Psoas muscle (tissue), 8 donors: ENCODE results near the gene HOXC6. TPM values are rescaled to one million over a fixed set of nuclear protein-coding genes. Genes with fewer than 3 reads are reported as not detected.

Experiments
- ATAC-seq, 4 donors: fragments of 200-7000 bp; cut with Tn5 transposase; one replicate each; pipeline ENCODE4 v1.9.1; 2020; ENCODE audit warnings: moderate library complexity in 3 of 4, mild to moderate bottlenecking in 2 of 4
- DNase-seq, 2 donors: peaks; one replicate each; pipeline ENCODE4 v3.0.0-alpha.2; 2020
- H3K27ac ChIP-seq: fragments of 200-600 bp; one replicate; pipeline ENCODE4 v1.8.0; 2022
- H3K27me3 ChIP-seq, 3 donors: fragments of 200-600 bp in 1 of 3; one replicate each; pipeline versions ENCODE4 v1.6.1 to v1.8.0; 2013 to 2022; ENCODE audit warnings: low read length in 2 of 3, mild to moderate bottlenecking in 2 of 3, moderate library complexity in 1 of 3; ENCODE audit not compliant: insufficient read depth in 3 of 3
- H3K36me3 ChIP-seq, 2 donors: fragments of 200-600 bp in 1 of 2; one replicate each; pipeline versions ENCODE4 v1.6.1 to v1.8.0; 2013 to 2022; ENCODE audit warnings: low read depth in 1 of 2, mild to moderate bottlenecking in 1 of 2, moderate library complexity in 1 of 2; ENCODE audit not compliant: insufficient read depth in 1 of 2
- H3K4me1 ChIP-seq: fragments of 200-600 bp; one replicate; pipeline ENCODE4 v1.8.0; 2022
- H3K4me3 ChIP-seq: fragments of 200-600 bp; one replicate; pipeline ENCODE4 v1.8.0; 2022; ENCODE audit warnings: mild to moderate bottlenecking
- H3K9me3 ChIP-seq: fragments of 200-600 bp; one replicate; pipeline ENCODE4 v1.8.0; 2022
- WGBS, 3 donors: extraction: QIAGEN DNeasy Blood & Tissue Kit; methylation state at CpG; one replicate each; pipeline versions ENCODE4 v1.1.6 to v1.1.7; 2013; 5-methylcytosine and 5-hydroxymethylcytosine counted together
- intact Hi-C, 2 donors: fragments of 100-400 bp; cut with DNase I; formaldehyde crosslinking; loops; one replicate each; pipeline versions ENCODE4 v1.11.0 to v1.14.2; 2022
- polyA plus RNA-seq, 3 donors: library from polyadenylated mRNA; stranded (reverse); fragments of 200-250 nt; gene quantifications; one replicate each; pipeline ENCODE4 v1.2.3, GENCODE V29; 2013
- total RNA-seq, 4 donors: library from RNA; stranded (reverse); fragmentation: NEBNext Ultra II Directional in 2 of 4; extraction: Animal tissue kit (Norgen Biotek cat#: 25700) in 2 of 4; gene quantifications; one replicate each; pipeline versions ENCODE4 v1.2.1 to v1.2.4, GENCODE V29; 2021 to 2023
- TF ChIP-seq, protein P1 (sequence below): fragments of 200-600 bp; IDR thresholded peaks from one replicate; pipeline ENCODE4 v1.8.0; 2022; ENCODE audit warnings: antibody characterized with exemption
- donor health status: healthy with polysubstance abuse.
- donor health status: DM: no; HTN: no; CAD: no; lungs with moderate emphysema.
- donor health status: Bipolar disorder and iron deficiency.
- donor health status: healthy.
- donor health status: DM: yes; HTN: yes; CAD: no.
- donor health status: DM: no; HTN: no; CAD: no.
- donor health status: DM: no; HTN: no; CAD: no.
- donor health status: DM: yes; HTN: yes; CAD: no.

Gene HOXC6
- total and polyA plus RNA-seq, 7 donors, result 2.2 to 23.6 (median 7.6) TPM

DNA sequence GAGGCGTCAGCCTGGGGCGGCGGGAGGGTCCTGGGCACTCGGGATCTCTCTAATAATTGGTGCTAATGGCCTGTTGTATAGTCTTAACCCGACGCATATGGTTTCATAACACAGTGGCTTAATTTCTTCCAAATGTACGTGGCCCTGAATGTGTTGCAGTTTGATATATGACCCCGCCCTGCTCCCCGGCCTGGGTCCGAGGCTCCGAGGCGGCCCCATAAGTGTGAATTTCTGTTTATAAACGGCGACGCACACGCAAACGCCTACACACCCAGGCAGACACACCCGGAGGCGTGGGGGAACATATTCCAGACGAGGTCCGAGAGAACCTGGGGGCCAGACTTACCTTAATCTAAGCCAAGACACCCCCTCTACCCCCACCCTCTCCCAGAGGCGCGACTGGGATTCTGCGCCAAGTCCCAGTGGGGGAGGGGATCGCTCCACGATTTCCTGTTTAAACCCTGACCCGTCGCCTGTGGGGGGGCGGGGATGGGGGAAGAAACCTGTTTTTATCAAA lies 9.7 kb upstream of the HOXC6 start:
- intact Hi-C loops, result no loop called here
- TF ChIP-seq, protein P1, sequence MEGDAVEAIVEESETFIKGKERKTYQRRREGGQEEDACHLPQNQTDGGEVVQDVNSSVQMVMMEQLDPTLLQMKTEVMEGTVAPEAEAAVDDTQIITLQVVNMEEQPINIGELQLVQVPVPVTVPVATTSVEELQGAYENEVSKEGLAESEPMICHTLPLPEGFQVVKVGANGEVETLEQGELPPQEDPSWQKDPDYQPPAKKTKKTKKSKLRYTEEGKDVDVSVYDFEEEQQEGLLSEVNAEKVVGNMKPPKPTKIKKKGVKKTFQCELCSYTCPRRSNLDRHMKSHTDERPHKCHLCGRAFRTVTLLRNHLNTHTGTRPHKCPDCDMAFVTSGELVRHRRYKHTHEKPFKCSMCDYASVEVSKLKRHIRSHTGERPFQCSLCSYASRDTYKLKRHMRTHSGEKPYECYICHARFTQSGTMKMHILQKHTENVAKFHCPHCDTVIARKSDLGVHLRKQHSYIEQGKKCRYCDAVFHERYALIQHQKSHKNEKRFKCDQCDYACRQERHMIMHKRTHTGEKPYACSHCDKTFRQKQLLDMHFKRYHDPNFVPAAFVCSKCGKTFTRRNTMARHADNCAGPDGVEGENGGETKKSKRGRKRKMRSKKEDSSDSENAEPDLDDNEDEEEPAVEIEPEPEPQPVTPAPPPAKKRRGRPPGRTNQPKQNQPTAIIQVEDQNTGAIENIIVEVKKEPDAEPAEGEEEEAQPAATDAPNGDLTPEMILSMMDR, result no peak
- 4 to 5% (median 5%) methylated on average over 29 of the region's 29 CpGs for WGBS, 3 donors
- Histone ChIP-seq H3K27me3 (peaks cover 0 to 9% (median 1%) of the 10 kb centered on the region in 3 donors), H3K4me3 (peak overlapping the region; percentile 77), H3K27ac (peak overlapping the region; percentile 99), H3K9me3 (no peaks in the 10 kb centered on the region), H3K36me3 (no peaks in the 10 kb centered on the region), H3K4me1 (peaks cover 52% of the 10 kb centered on the region)
- DNase-seq, result peak; percentile 70 to 86
- ATAC-seq, result peak; percentile 6 to 18 (median 10)

DNA sequence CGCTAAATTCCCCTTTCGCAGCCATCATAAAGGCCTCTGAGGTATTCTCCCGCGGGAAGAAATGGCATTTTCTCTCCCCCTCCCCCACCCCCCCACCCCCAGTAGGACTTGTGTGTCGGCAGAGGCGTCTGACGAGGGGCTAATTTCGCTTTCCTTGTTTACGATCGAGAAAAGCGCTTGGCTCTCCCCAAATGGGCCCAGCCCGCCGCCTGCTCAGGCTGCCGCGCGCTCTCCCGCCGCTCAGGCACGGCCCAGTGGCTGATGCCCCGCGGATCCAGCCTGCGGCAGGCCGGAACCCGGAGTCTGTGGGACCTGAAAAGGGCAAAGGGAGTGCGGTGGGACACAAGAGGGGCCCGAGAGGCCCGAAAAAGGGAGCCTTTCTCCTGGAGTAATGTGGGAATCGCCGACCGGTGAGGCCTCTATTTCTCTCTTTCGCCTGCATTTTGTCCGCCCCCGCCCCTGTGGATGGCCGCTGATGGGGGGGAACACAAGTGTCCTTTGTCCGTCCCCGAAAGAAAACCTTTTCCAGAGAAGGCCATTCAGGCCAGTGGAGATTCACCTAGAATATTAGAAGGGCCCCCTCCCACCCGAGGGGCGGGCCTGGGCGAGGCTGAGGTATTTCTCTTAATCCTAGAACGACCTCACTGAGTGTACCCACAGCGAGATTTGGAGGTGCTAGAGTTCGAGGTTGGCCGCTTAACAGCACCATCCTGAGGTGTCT lies 9.0 kb upstream of the HOXC6 start:
- TF ChIP-seq, protein P1, result no peak
- intact Hi-C loops, result no loop called here
- DNase-seq (peak in 1 of 2 donors; percentile 63), ATAC-seq (peak in 2 of 4 donors; percentile 10 to 15)
- Histone ChIP-seq H3K36me3 (no peaks in the 10 kb centered on the region), H3K4me3 (peak overlapping the region; percentile 77), H3K27ac (peak overlapping the region; percentile 99), H3K9me3 (no peaks in the 10 kb centered on the region), H3K27me3 (peaks cover 0 to 9% (median 1%) of the 10 kb centered on the region in 3 donors), H3K4me1 (peaks cover 59% of the 10 kb centered on the region)
- 6 to 8% (median 7%) methylated on average over 34 to 43 of the region's 43 CpGs for WGBS, 3 donors

DNA sequence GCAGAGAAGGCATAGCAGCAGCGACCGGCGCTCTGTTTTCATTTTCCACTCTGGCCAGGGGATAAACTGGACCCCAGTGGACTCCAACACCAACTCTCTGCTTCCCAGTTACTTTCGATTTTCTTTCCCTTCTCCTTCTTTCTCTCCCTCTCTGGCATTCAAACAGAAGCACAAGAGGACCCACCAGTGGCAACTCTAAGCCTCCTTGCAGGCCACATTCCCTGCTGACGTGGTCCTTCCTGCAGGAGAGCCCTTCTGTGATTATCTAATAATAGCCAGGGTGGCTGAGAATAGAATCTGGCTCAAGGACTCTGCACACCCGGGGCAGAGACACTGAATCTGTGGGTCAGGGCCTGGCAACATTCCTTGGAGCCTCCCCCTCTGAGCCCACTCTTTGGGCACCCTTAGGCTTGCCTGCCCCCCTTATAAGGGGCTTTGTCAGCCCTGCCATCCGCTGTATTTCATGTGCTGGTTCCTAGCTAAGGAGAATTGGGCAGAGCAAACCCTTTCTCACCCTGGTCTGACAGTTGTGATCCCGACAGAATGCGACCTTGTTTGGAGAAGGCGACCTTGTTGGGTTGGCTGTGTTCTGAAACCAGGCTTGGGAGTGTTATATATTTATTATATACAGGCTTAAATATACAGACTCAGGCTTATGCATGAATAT lies 8.2 kb upstream of the HOXC6 start:
- DNase-seq (peak in 1 of 2 donors; percentile 74), ATAC-seq (peak; percentile 67 to 76 (median 70))
- peak overlapping the region; percentile 77 for H3K4me3 ChIP-seq
- WGBS, 3 donors, result 4 to 6% (median 4%) methylated on average over 10 of the region's 10 CpGs
- H3K27ac ChIP-seq, result peak overlapping the region; percentile 99
- peaks cover 59% of the 10 kb centered on the region for H3K4me1 ChIP-seq
- no peaks in the 10 kb centered on the region for H3K9me3 ChIP-seq
- peaks cover 0 to 6% (median 1%) of the 10 kb centered on the region in 3 donors for H3K27me3 ChIP-seq
- intact Hi-C loops, result loop anchor here (1.0 to 2.0 kb wide), 3 partner anchors 13 to 44 kb away; no protein-coding TSS in a partner anchor
- no peaks in the 10 kb centered on the region for H3K36me3 ChIP-seq
- TF ChIP-seq, protein P1, result no peak

DNA sequence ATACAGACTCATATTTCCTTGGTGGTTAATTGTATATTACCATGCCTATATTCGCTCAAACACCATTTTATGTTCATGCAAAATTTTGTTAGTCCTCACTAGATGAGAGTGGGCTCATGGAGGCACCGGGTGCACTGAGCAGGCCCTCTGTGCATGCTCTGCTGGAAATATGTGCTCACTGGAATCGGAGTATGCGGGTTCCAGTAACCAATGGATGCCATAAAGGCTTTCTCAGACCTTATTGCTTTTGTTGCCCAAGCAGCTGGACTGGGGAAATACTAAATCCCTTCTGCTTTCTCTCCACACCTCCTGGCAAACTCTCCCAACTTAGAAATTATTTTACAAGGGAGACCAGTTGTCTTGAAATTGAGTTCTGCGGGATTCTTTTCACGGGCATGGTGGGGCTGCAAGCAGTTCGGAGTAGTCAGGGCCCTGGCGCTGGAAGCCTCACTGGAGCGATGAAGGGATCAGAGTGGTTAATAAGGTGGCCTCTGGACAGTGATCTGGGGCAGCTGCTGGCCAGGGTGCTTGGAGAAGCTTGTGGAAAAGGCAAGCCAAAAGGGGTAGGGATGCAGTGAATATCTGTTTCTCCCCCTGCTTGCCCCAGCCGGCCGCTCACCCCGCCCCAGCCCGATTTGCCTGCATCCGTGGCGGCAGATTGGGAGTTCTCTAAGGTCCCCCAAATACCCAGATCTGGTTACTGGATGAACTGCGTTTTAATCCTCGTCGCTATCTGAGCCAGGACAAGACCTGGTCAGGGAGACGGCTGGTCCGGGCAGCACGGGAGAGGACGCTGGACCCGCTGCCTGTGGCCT lies 7.4 kb upstream of the HOXC6 start:
- Histone ChIP-seq H3K36me3 (no peaks in the 10 kb centered on the region), H3K9me3 (no peaks in the 10 kb centered on the region), H3K4me1 (peaks cover 58% of the 10 kb centered on the region), H3K27ac (peak overlapping the region; percentile 99), H3K27me3 (peaks cover 0 to under 1% (median 0%) of the 10 kb centered on the region in 3 donors), H3K4me3 (peak overlapping the region; percentile 77)
- TF ChIP-seq, protein P1, result no peak
- DNase-seq (peak in 1 of 2 donors; percentile 56), ATAC-seq (no peak)
- intact Hi-C loops, result loop anchor here (1.0 to 2.0 kb wide), 3 partner anchors 14 to 44 kb away; no protein-coding TSS in a partner anchor
- WGBS, 3 donors, result 12 to 14% (median 13%) methylated on average over 23 of the region's 23 CpGs
